ENCODE data around the gene RPL39L. TPM values are rescaled to one million over a fixed set of nuclear protein-coding genes. Genes with fewer than 3 reads are reported as not detected.

RPL39L gene
- total RNA-seq, 1 donor, result 33.8 TPM

- no peak overlapping the region for H3K4me3 ChIP-seq (ENCODE audit: low read depth, low read length)
- peak; percentile 70 for TF ChIP-seq CTCF (IDR thresholded peaks at IDR 0.05; ENCODE audit: insufficient read depth, low read length)
- peak; percentile 80 for DNase-seq (ENCODE audit: low read depth)
These were observed 25.8 kb upstream of the RPL39L start for GRCh38 chr3:187165144-187165543.

GRCh38 chr3:187162265-187162953 lies 23.1 kb upstream of the RPL39L start:
- no peak for TF ChIP-seq CTCF (IDR thresholded peaks at IDR 0.05; ENCODE audit: insufficient read depth, low read length)
- no peak overlapping the region for H3K4me3 ChIP-seq (ENCODE audit: low read depth, low read length)
- no peak for DNase-seq (ENCODE audit: low read depth)

GRCh38 chr3:187161556-187161955 lies 22.3 kb upstream of the RPL39L start:
- no peak for TF ChIP-seq CTCF (IDR thresholded peaks at IDR 0.05; ENCODE audit: insufficient read depth, low read length)
- no peak for DNase-seq (ENCODE audit: low read depth)
- no peak overlapping the region for H3K4me3 ChIP-seq (ENCODE audit: low read depth, low read length)

GRCh38 chr3:187150599-187150998 lies 11.3 kb upstream of the RPL39L start:
- H3K4me3 ChIP-seq (ENCODE audit: low read depth, low read length), result no peak overlapping the region
- TF ChIP-seq CTCF (IDR thresholded peaks at IDR 0.05; ENCODE audit: insufficient read depth, low read length), result no peak
- DNase-seq (ENCODE audit: low read depth), result no peak

- DNase-seq (ENCODE audit: low read depth), result no peak
These were observed 10.9 kb upstream of the RPL39L start for GRCh38 chr3:187150186-187150585.

GRCh38 chr3:187146389-187146788 lies 7.1 kb upstream of the RPL39L start:
- TF ChIP-seq CTCF (IDR thresholded peaks at IDR 0.05; ENCODE audit: insufficient read depth, low read length), result no peak
- DNase-seq (ENCODE audit: low read depth), result no peak

More at GRCh38 chr3:187150186-187150585, 10.9 kb upstream of the RPL39L start:
- no peak for TF ChIP-seq CTCF (IDR thresholded peaks at IDR 0.05; ENCODE audit: insufficient read depth, low read length)
- H3K4me3 ChIP-seq (ENCODE audit: low read depth, low read length), result no peak overlapping the region

More at GRCh38 chr3:187146389-187146788, 7.1 kb upstream of the RPL39L start:
- no peak overlapping the region for H3K4me3 ChIP-seq (ENCODE audit: low read depth, low read length)
